Measurements from ENCODE around the gene HRH4.

The HRH4 gene

GRCh38 chr18:24466771-24467170, 6.3 kb downstream of the HRH4 start:
- DNase-seq = no peak

DNA sequence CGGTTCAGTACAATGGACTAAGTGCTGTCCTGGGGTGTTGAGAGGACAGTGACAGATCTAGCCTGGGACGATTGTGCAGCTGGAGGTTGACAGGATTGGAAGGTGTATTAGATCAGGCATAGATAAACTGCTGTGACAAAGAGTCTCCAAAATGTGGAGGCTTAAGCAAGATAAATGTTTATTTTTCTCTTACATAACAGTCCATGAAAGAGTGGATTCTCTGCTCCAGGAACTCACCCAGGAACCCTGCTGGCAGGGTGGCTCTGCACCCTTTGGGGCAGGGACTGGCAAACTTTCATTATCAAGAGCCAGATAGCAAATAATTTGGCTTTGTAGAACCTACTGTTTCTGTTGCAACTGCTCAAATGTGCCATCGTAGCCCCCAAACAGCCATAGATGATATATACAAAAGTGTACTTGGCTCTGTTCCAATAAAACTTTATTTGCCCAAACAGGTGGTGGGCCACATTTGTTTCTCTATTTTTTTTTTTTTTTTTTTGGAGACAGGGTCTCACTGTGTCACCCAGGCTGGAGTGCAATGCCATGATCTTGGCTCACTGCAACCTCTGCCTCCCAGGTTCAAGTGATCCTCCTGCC, 9.7 kb downstream of the HRH4 start:
- no peak for DNase-seq

GRCh38 chr18:24470805-24471204, 10.4 kb downstream of the HRH4 start:
- DNase-seq = no peak

DNA sequence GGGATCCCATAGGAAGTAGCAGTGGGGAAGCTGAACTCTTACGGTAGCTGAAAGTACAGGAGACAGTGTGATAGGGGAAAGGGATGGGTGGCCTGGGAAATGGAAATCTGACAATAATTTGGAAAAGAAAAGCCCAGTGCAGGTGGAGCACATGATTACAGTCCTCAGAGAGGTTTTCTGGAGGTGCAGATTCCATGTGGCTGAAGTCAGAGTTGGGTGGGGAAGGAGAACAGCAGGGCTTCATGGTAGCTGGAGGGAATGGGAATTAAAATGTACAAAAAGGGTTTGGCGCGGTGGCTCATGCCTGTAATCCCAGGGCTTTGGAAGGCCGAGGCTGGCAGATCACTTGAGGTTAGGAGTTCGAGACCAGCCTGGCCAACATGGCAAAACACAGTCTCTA, 12.2 kb downstream of the HRH4 start:
- DNase-seq = no peak

DNA sequence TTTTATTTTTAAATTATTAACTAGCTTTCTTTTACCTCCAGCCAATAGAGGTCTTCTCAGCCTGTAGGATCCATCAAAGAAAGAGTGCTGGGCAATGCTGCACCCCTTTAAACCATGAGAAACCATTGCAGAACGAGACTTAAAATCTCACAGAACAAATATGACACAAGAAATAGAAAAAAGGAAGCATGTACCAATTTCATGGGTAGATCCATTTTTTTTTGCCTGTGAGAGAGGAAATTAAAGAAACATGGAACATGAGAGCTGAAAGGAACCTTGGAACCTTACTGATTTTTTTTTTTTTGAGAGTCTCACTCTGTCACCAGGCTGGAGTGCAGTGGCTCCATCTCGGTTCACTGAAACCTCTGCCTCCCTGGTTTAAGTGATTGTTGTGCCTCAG, 14.0 kb downstream of the HRH4 start:
- no peak for DNase-seq

DNA sequence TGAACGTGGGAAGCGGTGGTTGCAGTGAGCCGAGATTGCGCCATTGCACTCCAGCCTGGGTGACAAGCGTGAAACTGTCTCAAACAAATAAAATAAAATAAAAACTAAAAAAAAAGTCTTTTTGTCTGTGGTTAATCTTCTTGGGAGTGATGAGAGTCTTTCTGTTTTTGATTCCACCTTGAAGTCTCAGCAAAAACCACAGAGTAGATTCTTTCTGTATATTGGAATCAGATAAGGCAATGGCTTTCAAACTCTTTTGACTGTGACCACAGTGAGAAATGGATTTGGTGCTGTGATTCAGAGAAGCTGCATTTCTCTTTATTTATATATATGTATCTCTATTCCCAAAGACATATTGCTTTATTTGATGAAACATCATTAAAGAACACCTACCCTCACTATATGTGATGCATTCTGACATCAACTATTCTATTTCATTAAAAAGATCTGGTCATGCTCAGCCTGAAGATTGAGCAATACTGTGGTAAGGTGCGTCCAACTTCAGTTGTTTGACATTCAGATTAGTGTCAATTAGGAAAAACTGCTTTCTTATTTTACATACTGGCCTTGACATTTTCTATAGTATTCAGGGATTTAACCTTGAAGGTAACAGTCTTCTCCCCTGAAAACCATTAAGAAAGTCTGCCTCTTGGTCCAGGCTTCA, 15.6 kb downstream of the HRH4 start:
- no peak for DNase-seq

- no peak for DNase-seq
Observed at GRCh38 chr18:24479371-24479770, 18.9 kb downstream of the HRH4 start.

DNA sequence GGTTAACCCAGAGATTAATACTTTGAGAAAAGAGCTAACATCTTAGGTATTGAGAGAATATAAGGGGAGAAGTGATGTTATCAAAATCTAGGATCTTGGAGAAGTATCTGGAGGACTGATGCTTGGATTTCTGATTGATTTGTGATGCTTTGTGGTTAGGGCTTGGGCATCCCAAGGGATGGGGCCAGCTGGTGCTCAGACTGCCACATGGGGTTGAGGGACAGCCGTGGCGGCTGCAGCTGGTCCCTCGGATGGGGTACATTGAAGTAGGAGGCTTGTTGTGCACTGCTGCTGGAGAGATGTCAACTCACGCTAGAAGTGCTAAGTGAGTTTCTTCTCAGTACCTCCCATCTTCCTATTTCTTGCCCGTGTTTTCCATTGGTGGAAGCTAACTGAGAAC, 22.4 kb downstream of the HRH4 start:
- no peak for DNase-seq

GRCh38 chr18:24485681-24486080, 25.2 kb downstream of the HRH4 start:
- no peak for DNase-seq

- no peak for DNase-seq
Observed at GRCh38 chr18:24486684-24487083, 26.2 kb downstream of the HRH4 start.

DNA sequence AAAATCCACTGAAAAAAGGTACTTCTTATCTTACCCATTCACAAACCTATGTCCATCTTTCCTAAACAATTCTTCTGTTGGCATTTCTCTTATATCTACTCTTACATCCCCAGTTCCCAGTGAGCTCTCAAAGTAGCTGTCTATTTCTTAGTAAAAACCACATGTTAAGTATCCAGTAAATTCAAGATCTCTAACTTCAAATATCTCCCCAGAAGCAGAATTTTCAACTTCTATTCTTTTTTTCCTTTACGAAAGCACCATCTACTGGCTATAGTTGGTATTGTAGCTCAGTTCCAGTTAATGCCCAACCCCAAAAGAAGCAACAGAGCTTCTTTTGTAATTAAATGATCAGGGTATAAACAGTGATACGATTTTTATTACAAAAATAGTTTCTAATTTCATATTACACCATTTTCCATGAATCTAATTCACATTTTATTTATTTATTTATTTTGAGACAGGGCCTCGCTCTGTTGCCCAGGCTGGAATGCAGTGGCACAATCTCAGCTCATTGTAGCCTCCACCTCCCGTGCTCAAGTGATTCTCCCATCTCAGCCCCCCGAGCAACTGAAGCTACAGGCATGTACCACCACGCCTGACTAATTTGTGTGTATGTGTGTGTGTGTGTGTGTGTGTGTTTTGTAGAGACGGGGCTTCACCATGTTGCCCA, 28.5 kb downstream of the HRH4 start:
- no peak for DNase-seq

GRCh38 chr18:24490539-24490938, 30.1 kb downstream of the HRH4 start:
- DNase-seq = no peak

DNA sequence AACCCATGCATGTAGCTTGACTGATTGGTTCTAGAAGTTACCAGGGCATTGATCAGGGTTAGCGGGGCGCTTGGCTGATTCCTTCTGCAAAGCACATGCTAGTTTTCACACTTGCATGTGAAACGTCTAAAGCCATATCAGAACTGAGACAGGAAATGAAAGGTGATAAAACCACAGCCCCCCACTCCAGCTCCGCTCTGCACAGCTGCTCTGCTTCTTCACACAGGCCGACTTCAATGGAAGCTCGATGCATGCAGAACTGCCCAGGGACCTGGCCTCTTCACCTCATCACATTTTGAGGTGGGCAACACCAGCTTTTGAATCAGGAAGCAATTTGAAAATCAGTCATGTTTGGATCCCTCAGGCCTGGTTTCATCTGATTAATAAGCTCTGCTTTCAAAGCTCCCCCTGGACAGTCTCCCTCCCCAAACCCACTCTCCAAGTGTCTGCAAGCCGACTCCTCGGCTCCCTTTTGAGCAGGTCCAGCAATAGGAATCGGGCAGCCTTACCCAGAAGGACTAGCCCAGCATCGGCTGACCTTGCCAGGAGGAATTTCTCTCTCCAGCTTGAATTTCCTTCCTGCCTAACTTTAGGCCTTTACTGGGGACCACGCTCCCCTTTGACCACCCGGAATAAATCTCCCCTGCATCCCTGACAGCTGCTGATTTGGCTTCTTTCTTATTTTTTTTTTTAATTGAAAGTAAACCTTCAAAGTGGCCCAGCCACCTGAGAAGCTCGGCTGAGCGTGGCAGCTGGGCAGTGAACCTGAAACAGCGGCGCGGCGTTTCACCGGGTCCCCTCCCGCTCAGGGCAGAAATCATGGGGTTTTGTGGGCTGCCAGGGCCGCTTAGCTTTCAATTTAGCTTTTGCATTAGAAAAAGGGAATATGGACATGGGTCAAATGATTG, 31.7 kb downstream of the HRH4 start:
- no peak for DNase-seq

- no peak for DNase-seq
Observed at GRCh38 chr18:24494586-24494985, 34.1 kb downstream of the HRH4 start.

GRCh38 chr18:24497031-24497754, 36.8 kb downstream of the HRH4 start:
- DNase-seq = peak in 1 of 14 donors; percentile 77

DNA sequence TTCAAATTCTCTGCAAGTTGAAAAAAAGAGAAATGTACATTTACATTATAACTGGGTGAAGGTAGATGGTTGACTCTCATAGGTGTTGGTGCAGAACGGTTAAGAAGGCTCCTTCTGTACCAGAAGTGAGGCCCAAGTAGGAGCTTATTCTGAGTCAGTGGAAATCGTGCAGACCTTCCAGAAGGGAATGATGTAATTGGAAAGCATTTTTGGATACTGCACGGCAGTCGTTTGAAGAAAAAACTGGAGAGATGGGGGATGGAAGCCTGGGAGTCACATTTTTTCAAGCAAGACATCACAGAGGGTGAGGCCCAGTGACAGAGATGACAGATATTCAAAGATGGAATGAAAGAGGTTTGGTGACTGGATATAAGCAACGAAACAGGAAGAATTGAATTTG, 39.4 kb downstream of the HRH4 start:
- DNase-seq = no peak

GRCh38 chr18:24500217-24500616, 39.8 kb downstream of the HRH4 start:
- DNase-seq = peak in 1 of 14 donors; percentile 5

GRCh38 chr18:24500766-24501165, 40.3 kb downstream of the HRH4 start:
- no peak for DNase-seq

DNA sequence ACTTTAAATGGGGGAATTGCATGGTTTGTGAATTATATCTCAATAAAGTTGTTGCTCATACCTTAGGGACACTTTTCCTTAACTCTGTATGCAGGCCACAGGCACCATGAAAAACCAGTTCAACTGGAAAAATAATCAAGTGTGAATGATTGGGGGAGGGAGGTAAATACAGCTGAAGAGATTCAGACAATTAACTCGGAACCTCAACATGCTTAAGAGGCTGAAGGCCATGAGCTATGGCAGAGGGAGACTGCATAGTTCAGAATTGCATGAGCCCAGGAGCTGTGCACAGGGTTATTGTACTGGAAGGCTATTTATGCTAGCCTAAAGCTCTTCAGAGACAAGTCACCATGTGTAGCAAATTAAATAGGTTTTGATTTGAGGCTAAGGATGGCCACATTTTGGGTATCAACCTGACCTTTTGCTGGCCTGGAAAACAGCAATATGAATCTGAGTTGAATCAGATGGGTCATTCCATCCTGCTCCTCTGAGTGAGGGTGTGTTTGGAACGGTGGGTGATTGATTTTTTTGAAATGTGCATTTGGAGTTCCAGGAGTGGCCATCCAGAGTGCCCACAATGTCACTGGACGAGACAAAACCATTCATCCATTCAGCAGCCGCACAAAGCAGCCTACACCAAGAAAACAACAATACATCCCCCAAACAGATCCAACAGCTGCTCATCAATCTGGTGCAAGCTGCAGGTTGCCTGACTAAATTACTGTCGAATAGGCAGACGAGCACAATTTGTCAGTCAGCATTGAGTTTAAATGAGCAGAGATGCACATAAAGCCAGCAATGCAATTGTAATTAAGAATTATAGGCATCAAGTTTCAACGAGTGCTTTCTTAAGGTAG, 42.5 kb downstream of the HRH4 start:
- no peak for DNase-seq

DNA sequence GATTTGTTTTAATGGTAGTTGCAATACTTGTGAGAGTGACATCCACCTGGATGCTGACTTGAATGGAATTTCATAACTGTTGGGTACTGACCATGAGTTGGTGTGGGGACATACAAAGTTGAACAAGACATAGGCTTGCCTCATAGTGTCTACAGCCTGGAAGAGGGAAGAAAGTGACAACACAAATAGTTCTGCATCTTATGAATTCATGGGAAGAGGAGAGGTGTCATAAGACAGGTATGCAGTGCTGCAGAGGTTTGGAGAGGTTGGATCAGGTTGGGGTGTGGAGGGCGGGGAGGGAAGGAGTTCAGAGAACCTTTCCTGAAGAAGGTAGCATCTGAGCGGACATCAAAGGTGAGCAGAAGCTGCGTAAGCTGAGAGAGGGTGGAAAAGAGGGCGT, 44.0 kb downstream of the HRH4 start:
- DNase-seq = no peak

DNA sequence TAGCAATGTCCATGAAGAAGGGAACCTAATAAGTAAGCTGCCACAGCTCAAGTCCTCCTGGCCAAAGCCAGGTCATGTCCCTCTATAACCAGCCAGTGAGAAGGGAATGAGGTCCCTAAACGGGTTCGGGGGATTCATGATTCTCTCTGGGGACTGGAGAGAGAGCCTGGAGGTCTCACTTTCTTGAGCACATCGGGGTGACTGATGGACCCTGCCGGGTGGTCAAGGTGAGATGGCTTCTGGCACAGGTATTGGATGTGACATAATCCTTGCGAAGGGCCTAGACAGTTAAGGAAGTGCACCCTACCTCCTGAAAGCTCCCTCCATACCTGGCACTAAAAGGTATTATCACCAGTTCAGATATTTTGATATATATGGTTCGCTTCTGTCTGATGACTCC, 45.7 kb downstream of the HRH4 start:
- no peak for DNase-seq

Measured in C1 segment of cervical spinal cord (tissue), 14 donors.